Keratinocyte (primary cell): ENCODE measurements around the gene SND1. TPM values are rescaled to one million over a fixed set of nuclear protein-coding genes. Genes with fewer than 3 reads are reported as not detected.

ENCODE experiments used
- DNase-seq: peaks from one replicate; pipeline ENCODE4 v3.0.0-alpha.2; 2011; ENCODE audit warnings: low read depth, missing footprints, low spot score
- FAIRE-seq: peaks from 2 replicates; lab custom pipeline; 2011; peaks lifted over from hg19 to GRCh38; lab: Jason Lieb, UNC
- H2AFZ ChIP-seq: 2 replicates; pipeline ENCODE4 v1.6.0; 2012; ENCODE audit warnings: low read length, control low read depth, inconsistent platforms; ENCODE audit not compliant: control insufficient read depth
- H3K27ac ChIP-seq: 2 replicates; pipeline ENCODE4 v1.5.1; 2011; ENCODE audit warnings: low read length; ENCODE audit not compliant: control insufficient read depth, insufficient read depth
- H3K27me3 ChIP-seq: 3 replicates; pipeline ENCODE4 v1.6.0; 2011; ENCODE audit warnings: low read length; ENCODE audit not compliant: control insufficient read depth, insufficient read depth; ENCODE audit errors: extremely low read depth
- H3K36me3 ChIP-seq, 2 experiments: 2 replicates in 1 of 2; 3 replicates in 1 of 2; pipeline ENCODE4 v1.5.1; 2011; ENCODE audit warnings: low read length in 2 of 2, mild to moderate bottlenecking in 1 of 2; ENCODE audit not compliant: control insufficient read depth in 2 of 2, insufficient read depth in 2 of 2; ENCODE audit errors: extremely low read depth in 1 of 2
- H3K4me1 ChIP-seq: 3 replicates; pipeline ENCODE4 v1.5.1; 2011; ENCODE audit warnings: low read length; ENCODE audit not compliant: control insufficient read depth, insufficient read depth; ENCODE audit errors: extremely low read depth
- H3K4me2 ChIP-seq: 3 replicates; pipeline ENCODE4 v1.6.0; 2011; ENCODE audit warnings: low read depth, low read length; ENCODE audit not compliant: control insufficient read depth, insufficient read depth; ENCODE audit errors: extremely low read depth
- H3K4me3 ChIP-seq, 3 experiments: fragments of 200-600 bp in 1 of 3; sonication (generic) in 1 of 3; 2 replicates in 2 of 3; 3 replicates in 1 of 3; pipeline ENCODE4 v1.5.1; 2011 to 2016; ENCODE audit warnings: low read length in 3 of 3, mild to moderate bottlenecking in 3 of 3, control low read depth in 2 of 3, inconsistent platforms in 1 of 3, low read depth in 1 of 3, mixed read lengths in 1 of 3, mixed run types in 1 of 3, moderate library complexity in 1 of 3; ENCODE audit not compliant: control insufficient read depth in 2 of 3, insufficient read depth in 2 of 3; ENCODE audit errors: extremely low read depth in 1 of 3
- H3K79me2 ChIP-seq: 2 replicates; pipeline ENCODE4 v1.6.0; 2012; ENCODE audit warnings: low read length; ENCODE audit not compliant: control insufficient read depth, insufficient read depth
- H3K9ac ChIP-seq: 3 replicates; pipeline ENCODE4 v1.6.0; 2011; ENCODE audit warnings: low read length; ENCODE audit not compliant: control insufficient read depth, insufficient read depth; ENCODE audit errors: extremely low read depth
- H3K9me1 ChIP-seq: 3 replicates; pipeline ENCODE4 v1.6.0; 2011; ENCODE audit warnings: low read length; ENCODE audit not compliant: control insufficient read depth, insufficient read depth; ENCODE audit errors: extremely low read depth
- H3K9me3 ChIP-seq: 2 replicates; pipeline ENCODE4 v1.5.1; 2012; ENCODE audit warnings: low read depth, low read length; ENCODE audit not compliant: control insufficient read depth
- H4K20me1 ChIP-seq: 3 replicates; pipeline ENCODE4 v1.6.0; 2011; ENCODE audit warnings: low read length; ENCODE audit not compliant: control insufficient read depth, insufficient read depth; ENCODE audit errors: extremely low read depth
- EZH2 ChIP-seq: IDR thresholded peaks from one replicate; pipeline ENCODE4 v1.6.1; 2012; ENCODE audit warnings: inconsistent platforms, mild to moderate bottlenecking, low read length, moderate library complexity
- dilution Hi-C: fragments of 300-500 bp; cut with MboI; formaldehyde crosslinking; loops from one replicate; pipeline ENCODE4 v1.7.0; 2020; ENCODE audit warnings: low sequenced_read_pairs; ENCODE audit not compliant: extremely low pct_ligation_motif_present
- polyA plus RNA-seq, 5 experiments: library from polyadenylated mRNA; depleted of rRNA in 3 of 5; stranded (reverse) in 3 of 5; stranded (forward) in 1 of 5; unstranded in 1 of 5; fragments of >200 nt; gene quantifications; 1 replicate in 1 of 5; 2 replicates in 3 of 5; 3 replicates in 1 of 5; pipeline versions ENCODE4 v1.2.1 to v1.2.3, GENCODE V29; 2011 to 2012; ENCODE audit warnings: missing spikeins in 2 of 5, low read depth in 1 of 5, low replicate concordance in 1 of 5
- small RNA-seq, 3 experiments: library from RNA; depleted of rRNA; stranded (forward); fragments of <200 nt; gene quantifications; one replicate each; pipeline ENCODE3, GENCODE V24; 2012; ENCODE audit warnings: low read depth in 3 of 3, low replicate concordance in 1 of 3; ENCODE audit not compliant: insufficient read length in 3 of 3
- TF ChIP-seq, protein P1 (sequence below), 3 experiments: IDR thresholded peaks in 1 of 3; conservative IDR thresholded peaks in 1 of 3; optimal IDR thresholded peaks in 1 of 3; 2 replicates in 2 of 3; 3 replicates in 1 of 3; pipeline versions ENCODE3 to v1.5.1; 2011; ENCODE audit warnings: low read length in 3 of 3, mild to moderate bottlenecking in 3 of 3, moderate library complexity in 2 of 3, control low read depth in 1 of 3, inconsistent platforms in 1 of 3; ENCODE audit not compliant: insufficient read depth in 2 of 3; ENCODE audit errors: extremely low read depth in 1 of 3

SND1 gene
- polyA plus RNA-seq, 1 donor (not counting 4 experiments of a cell fraction or from before 2014, with no cell fraction given): 140 TPM

DNA sequence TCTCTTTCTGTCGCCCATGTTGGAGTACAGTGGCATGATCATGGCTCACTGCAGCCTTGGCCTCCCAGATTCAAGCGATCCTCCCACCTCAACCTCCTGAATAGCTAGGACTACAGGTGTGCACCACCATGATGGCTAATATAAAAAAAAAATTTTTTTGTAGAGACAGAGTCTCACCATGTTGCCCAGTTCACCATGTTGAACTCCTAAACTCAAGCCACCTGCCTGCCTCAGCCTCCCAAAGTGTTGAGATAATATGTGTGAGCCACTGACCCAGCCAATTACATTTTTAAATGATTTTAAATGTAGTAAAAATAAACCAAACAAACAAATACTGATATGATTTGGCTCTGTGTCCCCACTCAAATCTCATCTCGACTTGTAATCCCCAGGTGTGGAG is 487.4 kb downstream of the SND1 start:
- DNase-seq: no peak
- H3K27ac ChIP-seq: no peak overlapping the region
- peaks cover 41% of the 10 kb centered on the region for H3K27me3 ChIP-seq

DNA sequence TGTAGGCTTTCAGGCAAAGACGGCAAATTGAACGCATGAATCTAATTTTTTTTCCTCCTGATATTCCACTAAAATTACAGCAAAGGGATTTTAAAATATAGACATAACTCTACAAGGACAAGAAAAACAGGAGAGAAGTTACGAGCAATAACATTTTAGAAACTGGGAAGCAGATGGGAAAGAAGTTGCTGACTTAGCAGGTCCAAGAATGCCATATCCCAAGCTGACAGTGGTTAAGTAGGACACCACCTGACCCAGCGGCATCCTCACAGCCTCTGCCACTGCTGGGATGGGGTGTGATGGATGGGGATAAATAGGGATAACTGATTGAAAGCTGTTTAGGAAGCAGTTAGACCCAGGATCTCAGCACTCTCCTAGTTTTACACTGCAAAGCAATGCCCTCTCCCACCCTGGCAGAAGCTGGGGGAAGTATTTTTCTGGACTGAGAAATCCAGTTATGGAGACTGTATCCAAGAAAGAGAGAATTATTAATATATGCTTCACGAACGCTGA is 489.7 kb downstream of the SND1 start:
- H3K4me1 ChIP-seq: peaks cover 5% of the 10 kb centered on the region
- FAIRE-seq: no peak

More for the DNA sequence above, 487.4 kb downstream of the SND1 start:
- Histone ChIP-seq H3K4me3 (no peak overlapping the region), H3K9ac (no peak overlapping the region), H3K4me2 (no peak overlapping the region), H3K4me1 (peaks cover 8% of the 10 kb centered on the region), H2AFZ (no peak overlapping the region), H3K9me1 (no peaks in the 10 kb centered on the region), H3K9me3 (no peaks in the 10 kb centered on the region), H4K20me1 (no peaks in the 10 kb centered on the region), H3K79me2 (no peaks in the 10 kb centered on the region), H3K36me3 (no peaks in the 10 kb centered on the region)
- dilution Hi-C loops: no loop called here
- TF ChIP-seq, protein P1, sequence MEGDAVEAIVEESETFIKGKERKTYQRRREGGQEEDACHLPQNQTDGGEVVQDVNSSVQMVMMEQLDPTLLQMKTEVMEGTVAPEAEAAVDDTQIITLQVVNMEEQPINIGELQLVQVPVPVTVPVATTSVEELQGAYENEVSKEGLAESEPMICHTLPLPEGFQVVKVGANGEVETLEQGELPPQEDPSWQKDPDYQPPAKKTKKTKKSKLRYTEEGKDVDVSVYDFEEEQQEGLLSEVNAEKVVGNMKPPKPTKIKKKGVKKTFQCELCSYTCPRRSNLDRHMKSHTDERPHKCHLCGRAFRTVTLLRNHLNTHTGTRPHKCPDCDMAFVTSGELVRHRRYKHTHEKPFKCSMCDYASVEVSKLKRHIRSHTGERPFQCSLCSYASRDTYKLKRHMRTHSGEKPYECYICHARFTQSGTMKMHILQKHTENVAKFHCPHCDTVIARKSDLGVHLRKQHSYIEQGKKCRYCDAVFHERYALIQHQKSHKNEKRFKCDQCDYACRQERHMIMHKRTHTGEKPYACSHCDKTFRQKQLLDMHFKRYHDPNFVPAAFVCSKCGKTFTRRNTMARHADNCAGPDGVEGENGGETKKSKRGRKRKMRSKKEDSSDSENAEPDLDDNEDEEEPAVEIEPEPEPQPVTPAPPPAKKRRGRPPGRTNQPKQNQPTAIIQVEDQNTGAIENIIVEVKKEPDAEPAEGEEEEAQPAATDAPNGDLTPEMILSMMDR (optimal IDR thresholded peaks at IDR 0.05 in 1 of 3, IDR thresholded peaks at IDR 0.05 in 1 of 3, conservative IDR thresholded peaks at IDR 0.05 in 1 of 3; ENCODE audit: extremely low read depth in 1 of 3, insufficient read depth in 2 of 3, low read length in 3 of 3): no peak
- TF ChIP-seq EZH2: no peak
- FAIRE-seq: no peak

More for the DNA sequence above, 489.7 kb downstream of the SND1 start:
- H2AFZ ChIP-seq: no peak overlapping the region
- no peak for DNase-seq
- H3K27ac ChIP-seq: no peak overlapping the region
- H3K4me3 ChIP-seq: no peak overlapping the region
- H4K20me1 ChIP-seq: no peaks in the 10 kb centered on the region
- no peaks in the 10 kb centered on the region for H3K79me2 ChIP-seq
- H3K27me3 ChIP-seq: peaks cover 21% of the 10 kb centered on the region
- H3K9ac ChIP-seq: no peak overlapping the region
- dilution Hi-C loops: no loop called here
- no peak overlapping the region for H3K4me2 ChIP-seq
- no peak for TF ChIP-seq EZH2
- TF ChIP-seq, protein P1 (optimal IDR thresholded peaks at IDR 0.05 in 1 of 3, IDR thresholded peaks at IDR 0.05 in 1 of 3, conservative IDR thresholded peaks at IDR 0.05 in 1 of 3; ENCODE audit: extremely low read depth in 1 of 3, insufficient read depth in 2 of 3, low read length in 3 of 3): no peak
- no peaks in the 10 kb centered on the region for H3K9me1 ChIP-seq
- H3K36me3 ChIP-seq: no peaks in the 10 kb centered on the region
- H3K9me3 ChIP-seq: no peaks in the 10 kb centered on the region

Small RNA genes within 50 kb of the gene (small RNA-seq; reads per million reads assigned to genes)
- gene MIR593: 0 reads per million in 3 experiments

Other genes starting within 250 kb of the SND1 start
- 8.7 to 9.5 TPM (median 8.9 TPM) in 3 replicates for gene GCC1, start 66.6 kb upstream of the SND1 start, polyA plus RNA-seq
- 258 to 322 TPM (median 274 TPM) in 3 replicates for gene ARF5, start 63.8 kb upstream of the SND1 start, polyA plus RNA-seq
- gene FSCN3, start 58.5 kb upstream of the SND1 start, polyA plus RNA-seq: 0.31 to 1.2 TPM (median 0.51 TPM) in 3 replicates
- not detected in 3 replicates for gene PAX4, start 34.1 kb upstream of the SND1 start, polyA plus RNA-seq